ENCODE measurements around the gene PITPNC1.

Gene PITPNC1

DNA sequence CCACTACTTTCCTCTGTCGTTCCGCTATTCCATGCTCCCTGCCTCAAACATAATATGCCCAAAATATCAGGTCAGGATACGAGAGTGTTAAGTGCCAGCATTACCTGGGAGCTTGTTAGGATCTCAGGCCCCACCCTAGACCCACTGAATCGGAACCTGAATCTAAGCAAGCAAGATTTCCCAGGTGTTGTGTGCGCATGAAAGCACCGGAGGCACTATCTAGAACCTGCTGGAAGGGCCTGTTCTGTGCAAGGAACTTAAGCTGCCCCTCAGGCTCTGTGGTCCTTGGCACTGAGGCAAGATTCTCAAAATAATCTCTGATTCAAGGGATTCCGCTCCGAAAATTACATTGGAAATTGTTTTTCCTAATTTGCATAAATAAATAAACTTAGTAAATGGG is 233.0 kb downstream of the PITPNC1 start:
- no peaks in the 10 kb centered on the region for H3K9me3 ChIP-seq (ENCODE audit: control insufficient read depth, low read length)
- no peaks in the 10 kb centered on the region for H3K27me3 ChIP-seq (ENCODE audit: control insufficient read depth, insufficient read depth, low read length, poor library complexity, severe bottlenecking)
- no peaks in the 10 kb centered on the region for H3K4me1 ChIP-seq (ENCODE audit: control insufficient read depth, insufficient read depth, low read length)

DNA sequence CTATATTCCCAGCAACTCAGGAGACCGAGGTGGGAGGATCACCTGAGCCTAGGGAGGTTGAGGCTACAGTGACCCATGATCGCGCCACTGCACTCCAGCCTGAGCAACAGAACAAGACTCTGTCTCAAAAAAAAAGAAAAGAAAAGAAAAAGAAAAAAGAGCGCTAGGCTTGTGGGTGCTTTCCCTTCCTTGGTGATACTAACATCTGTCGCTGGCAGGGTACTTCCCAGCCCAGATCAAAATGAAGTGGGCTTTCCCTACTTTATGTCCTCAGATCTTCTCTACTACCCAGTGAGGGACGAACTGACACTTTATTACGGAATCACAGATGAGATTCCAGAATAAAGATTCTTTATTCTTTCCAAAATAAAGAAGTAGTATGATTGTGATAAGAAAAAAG is 236.9 kb downstream of the PITPNC1 start:
- Histone ChIP-seq H3K27me3 (ENCODE audit: control insufficient read depth, insufficient read depth, low read length, poor library complexity, severe bottlenecking) (no peaks in the 10 kb centered on the region), H3K36me3 (ENCODE audit: control insufficient read depth, insufficient read depth, low read length) (no peaks in the 10 kb centered on the region), H3K27ac (ENCODE audit: insufficient read depth, low read depth, low read length, poor library complexity, severe bottlenecking) (no peak overlapping the region), H3K4me1 (ENCODE audit: control insufficient read depth, insufficient read depth, low read length) (no peaks in the 10 kb centered on the region), H3K9me3 (ENCODE audit: control insufficient read depth, low read length) (no peaks in the 10 kb centered on the region), H3K4me3 (ENCODE audit: insufficient read depth, low read depth, low read length) (no peak overlapping the region)
- WGBS, 2 experiments = 97% methylated on average over 6 to 7 of the region's 7 CpGs

More for the DNA sequence above, 233.0 kb downstream of the PITPNC1 start:
- WGBS, 2 experiments = 94 to 95% methylated on average over 6 to 8 of the region's 8 CpGs
- Histone ChIP-seq H3K36me3 (ENCODE audit: control insufficient read depth, insufficient read depth, low read length) (no peaks in the 10 kb centered on the region), H3K27ac (ENCODE audit: insufficient read depth, low read depth, low read length, poor library complexity, severe bottlenecking) (no peak overlapping the region), H3K4me3 (ENCODE audit: insufficient read depth, low read depth, low read length) (no peak overlapping the region)

DNA sequence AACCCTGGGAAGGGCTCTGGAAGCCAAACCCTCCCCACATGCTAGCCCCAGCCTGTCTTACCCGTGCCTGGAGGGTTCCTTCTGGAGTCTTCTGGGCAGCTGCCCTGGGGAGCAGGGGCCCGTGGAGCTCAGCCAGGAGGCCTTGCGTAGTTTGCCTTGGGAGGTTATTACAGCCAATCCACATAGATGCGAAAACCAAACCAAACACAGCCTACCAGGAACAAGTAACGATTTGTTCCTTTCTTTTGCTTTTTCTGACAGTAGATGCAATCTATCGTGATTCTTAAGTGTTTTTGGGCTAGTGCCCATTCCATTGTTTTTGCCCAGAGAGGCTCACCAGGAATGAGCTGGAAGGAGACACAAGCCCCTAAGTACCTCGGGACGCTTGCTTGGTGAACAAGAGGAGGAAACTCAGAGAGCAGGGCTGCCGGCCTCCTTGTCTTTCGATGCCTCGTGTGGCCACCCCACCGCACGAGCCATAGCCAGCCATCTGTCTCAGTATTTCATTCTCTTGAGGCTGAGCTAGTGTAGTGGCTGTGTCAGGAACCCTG is 238.0 kb downstream of the PITPNC1 start:
- no peaks in the 10 kb centered on the region for H3K27me3 ChIP-seq (ENCODE audit: control insufficient read depth, insufficient read depth, low read length, poor library complexity, severe bottlenecking)
- H3K4me3 ChIP-seq (ENCODE audit: insufficient read depth, low read depth, low read length) = no peak overlapping the region
- no peaks in the 10 kb centered on the region for H3K9me3 ChIP-seq (ENCODE audit: control insufficient read depth, low read length)
- H3K36me3 ChIP-seq (ENCODE audit: control insufficient read depth, insufficient read depth, low read length) = no peaks in the 10 kb centered on the region
- no peak overlapping the region for H3K27ac ChIP-seq (ENCODE audit: insufficient read depth, low read depth, low read length, poor library complexity, severe bottlenecking)
- 87 to 89% methylated on average over 13 of the region's 13 CpGs for whole genome bisulfite sequencing, 2 experiments
- no peaks in the 10 kb centered on the region for H3K4me1 ChIP-seq (ENCODE audit: control insufficient read depth, insufficient read depth, low read length)

DNA sequence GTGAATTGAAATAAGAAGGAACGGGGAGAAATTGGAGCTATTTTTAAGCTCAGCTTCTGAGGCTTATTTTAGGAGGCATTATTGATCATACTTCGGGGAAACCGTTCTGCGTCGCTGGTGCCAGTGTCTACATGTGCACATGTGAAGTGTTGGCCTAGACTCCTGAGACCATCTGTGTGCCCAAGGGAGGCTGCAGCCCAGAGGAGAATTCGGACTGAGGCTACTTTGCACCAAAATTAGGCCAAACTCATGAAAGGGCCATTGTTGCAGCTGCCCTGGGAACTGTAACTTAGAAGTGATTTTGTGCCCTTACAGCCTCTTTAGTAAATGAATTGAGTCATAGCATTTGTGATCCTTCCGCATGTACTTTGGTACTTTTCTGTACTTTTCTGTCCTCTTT is 238.7 kb downstream of the PITPNC1 start:
- no peaks in the 10 kb centered on the region for H3K36me3 ChIP-seq (ENCODE audit: control insufficient read depth, insufficient read depth, low read length)
- WGBS, 2 experiments = 95 to 96% methylated on average over 7 of the region's 7 CpGs
- no peak overlapping the region for H3K4me3 ChIP-seq (ENCODE audit: insufficient read depth, low read depth, low read length)
- H3K27me3 ChIP-seq (ENCODE audit: control insufficient read depth, insufficient read depth, low read length, poor library complexity, severe bottlenecking) = no peaks in the 10 kb centered on the region
- H3K4me1 ChIP-seq (ENCODE audit: control insufficient read depth, insufficient read depth, low read length) = no peaks in the 10 kb centered on the region
- H3K27ac ChIP-seq (ENCODE audit: insufficient read depth, low read depth, low read length, poor library complexity, severe bottlenecking) = no peak overlapping the region
- H3K9me3 ChIP-seq (ENCODE audit: control insufficient read depth, low read length) = no peaks in the 10 kb centered on the region

DNA sequence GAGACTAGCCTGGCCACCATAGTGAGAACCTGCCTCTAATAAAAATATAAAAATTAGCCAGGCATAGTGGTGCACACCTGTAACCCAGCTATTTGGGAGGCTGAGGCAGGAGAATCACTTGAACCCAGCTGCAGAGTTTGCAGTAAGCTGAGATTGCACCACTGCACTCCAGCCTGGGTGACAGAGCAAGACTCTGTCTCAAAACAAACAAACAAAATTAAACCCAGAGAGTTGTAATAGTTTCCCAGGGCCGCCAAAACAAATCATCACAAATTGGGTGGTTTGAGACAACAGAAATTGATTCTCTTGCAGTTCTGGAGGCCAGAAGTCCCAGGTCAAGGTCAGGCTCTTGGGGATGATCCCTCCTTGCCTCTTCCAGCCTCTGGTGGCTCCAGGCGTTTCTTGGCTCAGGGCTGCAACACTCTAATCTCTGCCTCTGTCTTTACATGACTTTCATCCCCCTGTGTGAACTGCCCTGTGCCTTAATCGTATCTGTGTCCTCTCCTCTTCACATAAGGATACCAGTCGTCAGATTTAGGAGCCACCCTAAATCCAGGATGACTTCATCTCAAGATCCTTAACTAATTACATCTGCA is 240.3 kb downstream of the PITPNC1 start:
- no peak overlapping the region for H3K27ac ChIP-seq (ENCODE audit: insufficient read depth, low read depth, low read length, poor library complexity, severe bottlenecking)
- no peak overlapping the region for H3K4me3 ChIP-seq (ENCODE audit: insufficient read depth, low read depth, low read length)
- no peaks in the 10 kb centered on the region for H3K27me3 ChIP-seq (ENCODE audit: control insufficient read depth, insufficient read depth, low read length, poor library complexity, severe bottlenecking)
- 89 to 90% methylated on average over 4 of the region's 4 CpGs for WGBS, 2 experiments
- H3K4me1 ChIP-seq (ENCODE audit: control insufficient read depth, insufficient read depth, low read length) = no peaks in the 10 kb centered on the region
- H3K36me3 ChIP-seq (ENCODE audit: control insufficient read depth, insufficient read depth, low read length) = no peaks in the 10 kb centered on the region
- no peaks in the 10 kb centered on the region for H3K9me3 ChIP-seq (ENCODE audit: control insufficient read depth, low read length)

DNA sequence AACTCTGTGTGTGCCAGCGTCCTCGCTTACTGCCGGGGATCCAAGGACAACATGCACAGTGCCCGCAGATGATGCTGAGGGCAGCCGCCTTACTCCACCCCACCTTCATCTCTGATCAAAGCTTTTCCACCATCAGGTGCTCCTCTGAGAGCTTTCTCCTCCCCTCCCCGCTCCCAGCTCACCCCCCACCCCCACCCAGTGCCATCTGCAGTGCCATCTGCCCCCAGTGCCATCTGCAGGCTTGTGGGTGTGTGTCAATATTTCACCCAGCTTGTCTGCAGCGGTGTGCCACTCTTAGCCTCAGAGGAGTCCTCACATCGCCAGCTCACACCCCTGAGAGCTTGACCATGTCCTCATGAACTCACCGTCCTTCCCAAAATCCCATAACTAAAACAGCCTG is 242.5 kb downstream of the PITPNC1 start:
- 96 to 97% methylated on average over 8 to 9 of the region's 9 CpGs for WGBS, 2 experiments
- H3K4me3 ChIP-seq (ENCODE audit: insufficient read depth, low read depth, low read length) = no peak overlapping the region
- H3K27ac ChIP-seq (ENCODE audit: insufficient read depth, low read depth, low read length, poor library complexity, severe bottlenecking) = no peak overlapping the region
- H3K4me1 ChIP-seq (ENCODE audit: control insufficient read depth, insufficient read depth, low read length) = no peaks in the 10 kb centered on the region
- no peaks in the 10 kb centered on the region for H3K36me3 ChIP-seq (ENCODE audit: control insufficient read depth, insufficient read depth, low read length)
- H3K9me3 ChIP-seq (ENCODE audit: control insufficient read depth, low read length) = no peaks in the 10 kb centered on the region
- no peaks in the 10 kb centered on the region for H3K27me3 ChIP-seq (ENCODE audit: control insufficient read depth, insufficient read depth, low read length, poor library complexity, severe bottlenecking)

DNA sequence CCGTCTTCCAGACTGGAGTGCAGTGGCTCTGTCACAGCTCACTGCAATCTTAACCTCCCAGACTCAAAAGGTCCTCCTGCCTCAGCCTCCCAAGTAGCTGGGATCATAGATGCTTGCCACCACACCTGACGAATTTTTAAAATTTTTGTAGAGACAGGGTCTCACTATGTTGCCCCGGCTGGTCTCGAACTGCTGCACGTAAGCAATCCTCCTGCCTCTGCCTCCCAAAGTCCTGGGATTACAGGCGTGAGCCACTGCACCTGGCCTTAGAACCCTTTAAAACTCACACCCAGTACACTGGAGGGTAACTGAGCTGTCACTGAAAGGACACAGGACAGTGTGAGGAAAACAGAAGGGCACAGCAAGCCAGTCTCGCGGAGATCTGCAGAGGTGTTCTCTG is 243.0 kb downstream of the PITPNC1 start:
- no peaks in the 10 kb centered on the region for H3K4me1 ChIP-seq (ENCODE audit: control insufficient read depth, insufficient read depth, low read length)
- no peak overlapping the region for H3K4me3 ChIP-seq (ENCODE audit: insufficient read depth, low read depth, low read length)
- no peak overlapping the region for H3K27ac ChIP-seq (ENCODE audit: insufficient read depth, low read depth, low read length, poor library complexity, severe bottlenecking)
- WGBS, 2 experiments = 92% methylated on average over 8 of the region's 8 CpGs
- no peaks in the 10 kb centered on the region for H3K36me3 ChIP-seq (ENCODE audit: control insufficient read depth, insufficient read depth, low read length)
- no peaks in the 10 kb centered on the region for H3K9me3 ChIP-seq (ENCODE audit: control insufficient read depth, low read length)
- no peaks in the 10 kb centered on the region for H3K27me3 ChIP-seq (ENCODE audit: control insufficient read depth, insufficient read depth, low read length, poor library complexity, severe bottlenecking)

DNA sequence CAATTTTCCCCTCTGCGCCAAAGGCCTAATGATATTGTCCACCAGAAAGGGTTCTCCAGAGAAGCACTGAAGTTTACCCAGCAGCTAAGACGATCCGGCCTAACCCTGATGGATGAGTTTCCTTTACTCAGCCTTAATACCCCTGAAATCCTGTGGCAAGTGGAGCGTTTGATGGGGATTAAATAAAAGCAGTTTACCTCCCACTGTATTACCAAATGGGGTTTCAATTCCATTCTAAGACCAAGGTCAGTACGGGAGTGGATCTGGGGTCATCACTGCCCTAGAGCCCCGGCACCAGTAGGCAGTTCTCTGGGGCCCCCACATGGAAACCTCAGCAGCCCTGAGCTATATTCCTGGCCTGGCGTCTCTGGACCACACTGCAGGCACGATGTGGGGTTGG is 243.6 kb downstream of the PITPNC1 start:
- WGBS, 2 experiments = 93 to 96% methylated on average over 8 of the region's 8 CpGs

DNA sequence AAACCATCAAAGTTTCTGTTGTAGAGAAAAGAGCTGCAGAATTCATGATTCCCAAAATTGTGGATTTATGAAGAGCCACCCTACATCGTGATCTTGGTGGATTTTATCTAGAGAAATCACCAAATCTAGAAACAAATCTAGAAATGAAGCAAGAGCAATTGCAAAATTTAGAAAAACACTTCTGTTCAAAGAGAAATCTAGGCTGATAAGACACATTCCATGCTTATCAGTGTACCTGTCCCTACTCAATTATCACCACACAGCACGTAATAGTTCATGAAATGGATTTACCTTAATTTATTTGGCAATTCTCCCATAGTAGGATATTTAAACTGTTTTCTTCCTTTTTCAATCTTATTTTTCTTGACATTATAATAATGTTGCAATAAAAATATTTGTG is 246.7 kb downstream of the PITPNC1 start:
- H3K9me3 ChIP-seq (ENCODE audit: control insufficient read depth, low read length) = no peaks in the 10 kb centered on the region
- no peaks in the 10 kb centered on the region for H3K36me3 ChIP-seq (ENCODE audit: control insufficient read depth, insufficient read depth, low read length)
- no peaks in the 10 kb centered on the region for H3K27me3 ChIP-seq (ENCODE audit: control insufficient read depth, insufficient read depth, low read length, poor library complexity, severe bottlenecking)
- H3K4me1 ChIP-seq (ENCODE audit: control insufficient read depth, insufficient read depth, low read length) = no peaks in the 10 kb centered on the region
- H3K27ac ChIP-seq (ENCODE audit: insufficient read depth, low read depth, low read length, poor library complexity, severe bottlenecking) = no peak overlapping the region
- no peak overlapping the region for H3K4me3 ChIP-seq (ENCODE audit: insufficient read depth, low read depth, low read length)
- WGBS, 2 experiments = 96 to 100% methylated on average over 1 to 2 of the region's 2 CpGs

More for the DNA sequence above, 243.6 kb downstream of the PITPNC1 start:
- Histone ChIP-seq H3K36me3 (ENCODE audit: control insufficient read depth, insufficient read depth, low read length) (no peaks in the 10 kb centered on the region), H3K4me3 (ENCODE audit: insufficient read depth, low read depth, low read length) (no peak overlapping the region), H3K27me3 (ENCODE audit: control insufficient read depth, insufficient read depth, low read length, poor library complexity, severe bottlenecking) (no peaks in the 10 kb centered on the region), H3K9me3 (ENCODE audit: control insufficient read depth, low read length) (no peaks in the 10 kb centered on the region), H3K27ac (ENCODE audit: insufficient read depth, low read depth, low read length, poor library complexity, severe bottlenecking) (no peak overlapping the region), H3K4me1 (ENCODE audit: control insufficient read depth, insufficient read depth, low read length) (no peaks in the 10 kb centered on the region)

DNA sequence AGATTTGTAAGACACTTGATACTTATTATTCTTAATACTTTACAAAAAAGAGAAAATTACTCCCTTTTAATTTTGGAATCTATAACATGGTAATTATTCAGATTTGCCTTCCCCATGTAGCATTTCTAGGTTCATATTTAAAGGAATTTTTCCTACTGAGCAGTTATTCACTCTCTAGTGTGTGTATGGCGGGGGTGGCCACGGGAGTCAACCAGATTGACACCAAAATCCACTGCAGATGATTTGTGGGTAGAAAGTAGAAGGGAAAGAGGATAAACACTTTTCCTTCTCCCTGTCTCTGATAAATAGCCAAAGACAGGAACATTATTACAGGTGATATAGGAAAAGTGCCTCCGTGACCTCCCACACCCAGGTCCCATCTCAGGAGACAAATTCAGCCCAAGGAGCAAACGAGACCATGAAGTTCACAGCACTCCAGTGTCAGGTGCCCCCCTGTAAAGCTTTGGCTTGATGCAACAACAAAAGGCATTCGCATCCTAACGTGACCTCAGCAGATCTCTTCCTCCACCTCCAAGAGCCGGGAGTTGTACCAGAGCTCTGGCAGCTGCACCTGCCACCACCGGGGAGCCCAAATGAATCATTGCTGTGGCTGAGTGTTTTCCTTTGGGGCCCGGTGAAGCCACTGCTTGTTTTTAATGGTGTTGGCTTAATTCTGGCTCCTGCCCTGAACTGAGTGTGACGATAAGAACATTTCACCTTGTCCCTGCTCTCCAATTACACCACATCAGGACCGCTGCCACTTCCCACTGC is 248.0 kb downstream of the PITPNC1 start:
- Histone ChIP-seq H3K36me3 (ENCODE audit: control insufficient read depth, insufficient read depth, low read length) (no peaks in the 10 kb centered on the region), H3K4me1 (ENCODE audit: control insufficient read depth, insufficient read depth, low read length) (no peaks in the 10 kb centered on the region), H3K9me3 (ENCODE audit: control insufficient read depth, low read length) (no peaks in the 10 kb centered on the region), H3K4me3 (ENCODE audit: insufficient read depth, low read depth, low read length) (no peak overlapping the region), H3K27ac (ENCODE audit: insufficient read depth, low read depth, low read length, poor library complexity, severe bottlenecking) (no peak overlapping the region), H3K27me3 (ENCODE audit: control insufficient read depth, insufficient read depth, low read length, poor library complexity, severe bottlenecking) (no peaks in the 10 kb centered on the region)
- WGBS, 2 experiments = 82 to 84% methylated on average over 9 to 11 of the region's 11 CpGs
